GM18858 (cell line): ENCODE data around the gene OR5T2.
"Not testable (repeated sequence)": the region's sequence is repeated elsewhere in the genome, so short reads cannot be mapped to it uniquely, and the experiment has no call there.

Experiments
- ATAC-seq: cut with Tn5 transposase; IDR thresholded peaks from one replicate; pipeline ENCODE4 v1.9.1; 2021; ENCODE audit not compliant: unreplicated experiment

OR5T2 gene

DNA sequence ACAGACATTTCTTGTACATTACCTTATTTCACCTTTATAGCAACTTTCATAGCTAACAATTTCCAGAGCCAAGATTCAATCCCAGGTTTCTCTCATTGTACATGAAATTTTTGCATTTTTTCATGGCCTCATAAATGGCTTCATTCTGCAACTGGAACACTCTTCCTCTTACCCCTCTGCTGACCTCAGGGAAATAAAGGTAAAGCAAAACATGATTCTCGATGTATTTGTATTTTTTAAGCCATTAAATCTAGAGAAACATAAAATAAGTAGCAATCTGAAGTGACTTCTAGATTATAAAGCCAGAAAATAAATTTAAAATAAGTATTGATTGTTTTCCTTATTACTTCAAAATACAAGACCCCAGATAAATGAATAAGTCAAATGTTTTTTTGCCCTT is at the start of gene OR5T2:
Gene OR5T2, minus strand, starts transcription at position 101 of the 400 bp plus-strand sequence. CDS start 1,193 bp downstream, outside the sequence.
- no peak for ATAC-seq

DNA sequence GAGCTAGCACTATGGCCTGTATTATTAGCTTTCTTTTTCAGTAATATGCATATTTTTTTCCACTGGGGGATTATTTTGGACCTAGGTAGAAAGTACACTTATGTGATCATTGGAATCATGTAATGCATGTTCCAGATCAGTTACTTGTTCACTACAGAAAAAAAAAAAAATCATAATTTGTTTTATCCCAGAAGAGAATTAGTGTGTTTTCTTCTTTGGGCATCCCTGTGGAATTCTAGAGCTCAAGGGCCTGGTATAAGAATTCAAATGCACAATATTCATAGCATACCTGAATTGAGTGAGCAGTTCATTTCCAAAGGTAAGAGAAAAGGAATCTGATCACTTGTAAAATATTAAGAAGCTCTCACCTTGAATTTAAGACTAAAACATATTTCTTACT is 39.8 kb upstream of the OR5T2 start, which contains the start of gene OR5T1:
Gene OR5T1, plus strand, starts transcription at position 301 of the 400 bp plus-strand sequence. CDS start 1,485 bp downstream, outside the sequence.
- no peak for ATAC-seq

DNA sequence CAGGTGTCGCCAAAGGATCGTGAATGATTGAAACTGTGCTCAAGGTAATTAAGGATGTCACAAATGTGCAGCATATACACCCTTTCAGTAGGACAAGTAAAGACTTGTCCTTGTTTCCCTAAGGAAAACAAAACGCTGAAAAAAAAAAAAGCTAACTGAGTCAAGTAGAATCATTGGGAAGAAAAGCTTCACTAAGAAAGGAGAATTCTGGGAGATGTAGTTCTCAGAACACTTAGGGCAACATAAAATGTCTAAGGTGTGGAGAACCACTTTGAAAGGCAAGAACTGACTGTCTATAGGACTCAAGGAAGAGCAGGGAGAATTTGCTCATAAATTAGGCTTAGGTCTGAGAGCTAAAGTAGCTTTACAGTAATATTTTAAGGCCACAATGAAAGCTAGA is 37.0 kb upstream of the OR5T2 start:
- no peak for ATAC-seq

DNA sequence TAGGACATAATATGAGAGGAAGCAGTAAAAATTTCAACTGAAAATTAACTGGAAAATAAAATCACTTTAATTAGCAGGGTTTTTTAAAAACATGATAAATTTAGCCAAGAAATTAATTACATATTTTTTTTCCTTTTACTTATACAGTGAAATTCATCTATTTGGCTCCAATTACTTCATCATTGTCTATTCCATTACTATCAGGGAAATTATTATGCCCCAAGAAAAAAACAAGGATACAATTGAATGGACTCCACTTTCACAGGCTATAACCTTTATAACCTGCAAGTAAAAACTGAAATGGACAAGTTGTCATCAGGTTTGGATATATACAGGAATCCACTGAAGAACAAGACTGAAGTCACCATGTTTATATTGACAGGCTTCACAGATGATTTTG is 17.9 kb upstream of the OR5T2 start, which contains the start of gene OR5T3:
Gene OR5T3, plus strand, starts transcription at position 301 of the 400 bp plus-strand sequence. Its CDS starts 0 bp downstream, at position 301.
- ATAC-seq, result no peak

DNA sequence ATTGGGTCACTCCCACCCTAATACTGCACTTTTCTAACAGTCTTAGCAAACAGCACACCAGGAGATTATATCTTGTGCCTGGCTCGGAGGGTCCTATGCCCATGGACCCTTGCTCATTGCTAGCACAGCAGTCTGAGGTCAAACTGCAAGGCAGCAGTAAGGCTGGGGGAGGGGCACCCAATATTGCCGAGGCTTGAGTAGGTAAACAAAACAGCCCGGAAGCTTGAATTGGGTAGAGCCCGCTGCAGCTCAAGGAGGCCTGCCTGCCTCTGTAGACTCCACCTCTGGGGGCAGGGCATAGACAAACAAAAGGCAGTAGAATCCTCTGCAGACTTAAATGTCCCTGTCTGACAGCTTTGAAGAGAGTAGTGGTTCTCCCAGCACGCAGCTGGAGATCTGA is 14.3 kb downstream of the OR5T2 start:
- ATAC-seq, result not testable (repeated sequence)

DNA sequence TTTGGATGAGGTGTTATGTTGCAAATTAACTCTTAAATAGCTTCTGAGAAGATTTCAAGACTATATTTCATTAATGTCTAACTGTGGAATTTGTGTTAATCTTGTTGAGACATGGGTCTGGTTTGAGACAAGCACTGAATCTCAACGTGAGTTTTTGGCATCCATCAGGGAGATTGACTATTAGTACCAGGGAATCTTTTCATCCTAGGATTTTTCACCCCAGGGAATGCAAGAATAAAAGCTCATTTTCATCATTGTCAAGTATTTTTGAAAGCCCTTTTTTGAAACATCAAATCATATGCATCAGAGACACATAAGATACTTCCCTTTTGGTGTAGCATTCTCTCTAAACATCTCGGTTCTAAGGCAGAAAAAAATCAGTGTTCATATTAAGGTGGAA is 19.5 kb downstream of the OR5T2 start:
- no peak for ATAC-seq

DNA sequence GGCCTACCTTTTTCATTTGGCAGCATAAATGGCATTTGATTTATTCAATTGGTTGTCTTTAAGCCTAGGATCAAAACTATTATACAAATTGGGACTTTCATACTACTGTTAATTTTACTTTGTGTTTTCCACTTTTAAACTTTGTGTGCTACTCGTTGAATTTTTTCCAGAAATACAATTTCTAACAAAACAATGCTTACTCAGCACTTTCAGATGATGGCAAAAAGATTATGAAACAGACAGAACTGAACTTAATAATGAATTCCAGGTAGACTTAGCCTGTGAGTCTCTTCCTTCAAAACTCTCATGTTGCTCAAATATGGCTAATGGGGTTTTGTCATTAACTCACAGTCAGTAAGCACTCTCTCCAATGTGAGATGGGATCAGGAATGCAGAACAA is 26.3 kb downstream of the OR5T2 start:
- no peak for ATAC-seq

DNA sequence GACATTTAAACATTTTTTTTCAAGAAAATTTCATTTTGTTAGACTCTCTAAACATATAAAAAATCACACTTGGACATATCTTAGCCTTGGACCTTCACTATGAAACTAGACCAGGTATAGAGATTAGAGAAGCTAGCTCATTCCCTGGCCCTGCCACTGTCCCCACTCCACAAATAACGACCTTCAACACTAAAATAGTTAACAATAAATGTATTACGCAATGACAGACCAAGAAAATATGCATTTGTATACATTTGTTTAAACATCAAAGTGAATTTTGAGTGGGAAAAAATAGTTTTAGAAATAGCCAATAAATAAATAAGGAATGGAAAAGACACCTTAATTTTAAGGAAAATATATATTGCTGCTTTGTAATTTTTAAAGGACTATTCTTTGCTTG is 36.7 kb downstream of the OR5T2 start:
- no peak for ATAC-seq

DNA sequence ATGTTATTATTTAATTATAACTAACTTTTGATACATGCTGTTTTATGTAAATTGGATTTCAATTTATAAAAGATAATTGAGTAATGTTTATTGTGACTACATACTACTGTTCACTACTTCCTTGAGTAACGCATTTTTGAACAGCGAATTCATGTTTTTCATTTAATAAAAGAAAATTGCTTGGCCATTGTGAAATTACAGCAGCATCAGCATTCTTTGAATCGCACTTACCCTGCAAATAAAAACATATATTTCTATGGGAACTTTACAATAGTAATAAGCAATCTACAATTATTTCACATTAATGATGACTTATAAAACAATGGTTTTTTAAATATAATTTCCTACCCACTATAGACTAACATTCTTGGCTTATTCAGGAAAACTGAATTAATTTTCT is 37.4 kb downstream of the OR5T2 start:
- ATAC-seq, result no peak

DNA sequence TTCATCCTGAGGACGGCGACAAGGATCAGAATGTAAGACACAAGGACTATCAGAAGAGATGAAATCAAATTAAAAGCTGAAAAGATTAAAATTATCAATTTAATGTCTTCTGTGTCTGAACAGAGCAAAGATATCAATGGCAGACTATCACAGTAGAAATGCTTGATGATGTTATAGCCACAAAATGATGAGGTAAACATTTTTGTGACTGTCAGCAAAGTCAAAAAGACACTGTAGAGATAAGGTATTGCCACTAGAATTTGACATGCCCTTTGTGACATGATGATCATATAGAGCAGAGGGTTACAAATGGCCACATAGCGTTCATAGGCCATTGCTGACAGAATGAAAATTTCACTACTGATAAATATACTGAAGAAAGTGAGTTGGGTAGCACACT is 45.5 kb downstream of the OR5T2 start:
- no peak for ATAC-seq

DNA sequence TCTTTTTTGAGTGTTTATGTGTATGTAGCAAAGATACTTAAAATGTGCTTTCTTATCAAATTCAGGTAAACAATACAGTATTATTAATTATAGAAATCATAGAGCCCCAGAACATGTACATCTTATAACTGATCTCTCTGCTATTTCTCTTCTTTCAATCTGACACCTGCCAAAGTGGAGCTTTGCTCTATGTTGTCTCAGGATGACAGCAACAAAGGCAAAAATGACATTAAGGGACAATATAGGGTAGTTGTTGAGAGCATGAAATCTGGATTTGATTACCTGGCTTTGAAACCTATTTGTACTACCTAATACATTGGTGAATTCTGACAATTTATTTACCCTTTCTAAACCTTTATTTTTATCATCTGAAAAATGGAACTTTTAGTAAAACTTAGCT is 50.6 kb downstream of the OR5T2 start:
- no peak for ATAC-seq
